Stimulated activated CD8-positive, alpha-beta memory T cell treated with anti-CD3 and anti-CD28 coated beads, Interleukin-12 subunit alpha, Interleukin-12 subunit beta, amount 100 ng/mL, for 4 hours (primary cell): ENCODE data around the gene CSTF1.
A peak's percentile ranks its signal among the peaks of the same experiment; 100 is the strongest.
"Not testable (repeated sequence)": the region's sequence is repeated elsewhere in the genome, so short reads cannot be mapped to it uniquely, and the experiment has no call there.

ENCODE experiments used
- DNase-seq: peaks from one replicate; pipeline ENCODE4 v3.0.0-alpha.2; 2020; ENCODE audit warnings: low read depth

CSTF1 gene

GRCh38 chr20:56409521-56409920 is 17.1 kb downstream of the CSTF1 start:
- no peak for DNase-seq

- DNase-seq: no peak
Observed at GRCh38 chr20:56409956-56410355, 17.5 kb downstream of the CSTF1 start.

GRCh38 chr20:56411287-56411686 is 18.8 kb downstream of the CSTF1 start:
- not testable (repeated sequence) for DNase-seq

GRCh38 chr20:56411759-56412472 is 19.5 kb downstream of the CSTF1 start, which contains the start of gene CASS4:
Gene CASS4, plus strand, starts transcription at chr20:56412260. Its CDS starts 199 bp downstream, at chr20:56412459.
- no peak for DNase-seq

- DNase-seq: no peak
Observed at GRCh38 chr20:56412473-56412790, 20.0 kb downstream of the CSTF1 start.

- DNase-seq: no peak
Observed at GRCh38 chr20:56412949-56413348, 20.5 kb downstream of the CSTF1 start.

- peak; percentile 31 for DNase-seq
Observed at GRCh38 chr20:56414842-56415765, 22.7 kb downstream of the CSTF1 start.

GRCh38 chr20:56417402-56417801 is 25.0 kb downstream of the CSTF1 start:
- DNase-seq: no peak

GRCh38 chr20:56417911-56418310 is 25.5 kb downstream of the CSTF1 start:
- no peak for DNase-seq

GRCh38 chr20:56418385-56418861 is 26.0 kb downstream of the CSTF1 start:
- no peak for DNase-seq

- DNase-seq: no peak
Observed at GRCh38 chr20:56420028-56420427, 27.6 kb downstream of the CSTF1 start.

- DNase-seq: no peak
Observed at GRCh38 chr20:56420940-56421688, 28.7 kb downstream of the CSTF1 start.

GRCh38 chr20:56422076-56422823 is 29.8 kb downstream of the CSTF1 start:
- no peak for DNase-seq

GRCh38 chr20:56422824-56423189 is 30.4 kb downstream of the CSTF1 start:
- no peak for DNase-seq

GRCh38 chr20:56423211-56423610 is 30.8 kb downstream of the CSTF1 start:
- DNase-seq: no peak

- no peak for DNase-seq
Observed at GRCh38 chr20:56423886-56424285, 31.4 kb downstream of the CSTF1 start.

- DNase-seq: no peak
Observed at GRCh38 chr20:56424931-56425330, 32.5 kb downstream of the CSTF1 start.

- no peak for DNase-seq
Observed at GRCh38 chr20:56426026-56426425, 33.6 kb downstream of the CSTF1 start.

GRCh38 chr20:56426926-56427325 is 34.5 kb downstream of the CSTF1 start:
- no peak for DNase-seq

- DNase-seq: no peak
Observed at GRCh38 chr20:56427797-56428196, 35.4 kb downstream of the CSTF1 start.

- no peak for DNase-seq
Observed at GRCh38 chr20:56428410-56428809, 36.0 kb downstream of the CSTF1 start.

- DNase-seq: no peak
Observed at GRCh38 chr20:56428881-56429280, 36.4 kb downstream of the CSTF1 start.
